Neuronal stem cell (in vitro differentiated cells): ENCODE results near the gene PKMYT1.

ENCODE experiments used
- DNase-seq: peaks from one replicate; pipeline ENCODE4 v3.0.0-alpha.2; 2013; ENCODE audit warnings: low spot score
- H2AFZ ChIP-seq: one replicate; pipeline ENCODE4 v1.6.1; 2013; ENCODE audit warnings: mild to moderate bottlenecking, low read length, inconsistent platforms
- H2AK5ac ChIP-seq: 2 replicates; pipeline ENCODE4 v1.6.1; 2013; ENCODE audit warnings: low read depth, mild to moderate bottlenecking, inconsistent platforms, low read length, moderate library complexity, mixed read lengths
- H2BK120ac ChIP-seq: 2 replicates; pipeline ENCODE4 v1.6.1; 2013; ENCODE audit warnings: low read depth, mild to moderate bottlenecking, inconsistent platforms, low read length, moderate library complexity, mixed read lengths
- H2BK12ac ChIP-seq: one replicate; pipeline ENCODE4 v1.6.1; 2013; ENCODE audit warnings: low read length, inconsistent platforms
- H2BK15ac ChIP-seq: 2 replicates; pipeline ENCODE4 v1.6.1; 2013; ENCODE audit warnings: mild to moderate bottlenecking, low read length, inconsistent platforms, mixed read lengths
- H2BK5ac ChIP-seq: one replicate; pipeline ENCODE4 v1.6.1; 2013; ENCODE audit warnings: inconsistent platforms, mild to moderate bottlenecking, low read length, moderate library complexity
- H3K14ac ChIP-seq: one replicate; pipeline ENCODE4 v1.6.1; 2013; ENCODE audit warnings: low read length, inconsistent platforms
- H3K18ac ChIP-seq: 2 replicates; pipeline ENCODE4 v1.6.1; 2013; ENCODE audit warnings: low read length, inconsistent platforms
- H3K23ac ChIP-seq: 2 replicates; pipeline ENCODE4 v1.6.1; 2013; ENCODE audit warnings: low read depth, mild to moderate bottlenecking, mixed read lengths, low read length, inconsistent platforms; ENCODE audit not compliant: poor library complexity
- H3K27ac ChIP-seq: replicated peaks from 3 replicates; pipeline ENCODE4 v1.5.1; 2013; ENCODE audit warnings: low read length, inconsistent platforms
- H3K27me3 ChIP-seq, 3 experiments: 2 replicates each; pipeline ENCODE4 v1.6.1; 2013; ENCODE audit warnings: low read length in 3 of 3, mild to moderate bottlenecking in 2 of 3, inconsistent platforms in 1 of 3, low read depth in 1 of 3, mixed read lengths in 1 of 3, moderate library complexity in 1 of 3; ENCODE audit not compliant: control insufficient read depth in 3 of 3, insufficient read depth in 3 of 3
- H3K36me3 ChIP-seq, 2 donors: replicated peaks in 1 of 2; 2 replicates each; pipeline ENCODE4 v1.6.1; 2013; ENCODE audit warnings: low read length in 2 of 2; ENCODE audit not compliant: control insufficient read depth in 2 of 2, insufficient read depth in 2 of 2
- H3K4ac ChIP-seq: 2 replicates; pipeline ENCODE4 v1.6.1; 2013; ENCODE audit warnings: inconsistent platforms, mild to moderate bottlenecking, low read length, moderate library complexity
- H3K4me1 ChIP-seq, 2 donors: 1 replicate in 1 of 2; 2 replicates in 1 of 2; pipeline ENCODE4 v1.6.1; 2013; ENCODE audit warnings: low read length in 2 of 2, low read depth in 1 of 2; ENCODE audit not compliant: control insufficient read depth in 2 of 2, insufficient read depth in 1 of 2
- H3K4me2 ChIP-seq: one replicate; pipeline ENCODE4 v1.6.1; 2013; ENCODE audit warnings: mild to moderate bottlenecking, low read length, inconsistent platforms; ENCODE audit not compliant: insufficient read depth, poor library complexity, severe bottlenecking
- H3K4me3 ChIP-seq, 2 donors: 2 replicates each; pipeline ENCODE4 v1.5.1; 2013; ENCODE audit warnings: low read length in 2 of 2, mild to moderate bottlenecking in 2 of 2, inconsistent platforms in 1 of 2, moderate library complexity in 1 of 2
- H3K79me1 ChIP-seq: one replicate; pipeline ENCODE4 v1.6.1; 2013; ENCODE audit warnings: low read depth, mild to moderate bottlenecking, inconsistent platforms, low read length, moderate library complexity
- H3K9ac ChIP-seq: one replicate; pipeline ENCODE4 v1.6.1; 2013; ENCODE audit warnings: mild to moderate bottlenecking, low read depth, low read length, inconsistent platforms; ENCODE audit not compliant: poor library complexity
- H3K9me3 ChIP-seq, 2 donors: replicated peaks in 1 of 2; 2 replicates each; pipeline versions ENCODE3 to v1.6.1; 2013; ENCODE audit warnings: low read length in 2 of 2, mild to moderate bottlenecking in 2 of 2, inconsistent platforms in 1 of 2, low read depth in 1 of 2, mixed read lengths in 1 of 2, moderate library complexity in 1 of 2; ENCODE audit not compliant: control insufficient read depth in 2 of 2, insufficient read depth in 1 of 2
- H4K8ac ChIP-seq: one replicate; pipeline ENCODE4 v1.6.1; 2013; ENCODE audit warnings: low read depth, mild to moderate bottlenecking, inconsistent platforms, low read length, moderate library complexity
- H4K91ac ChIP-seq: one replicate; pipeline ENCODE4 v1.6.1; 2013; ENCODE audit warnings: low read length, low read depth, mild to moderate bottlenecking, inconsistent platforms; ENCODE audit not compliant: poor library complexity
- whole genome bisulfite sequencing, 2 donors: extraction: QIAGEN DNeasy Blood & Tissue Kit; methylation state at CpG; one replicate each; pipeline ENCODE4 v1.1.7; 2013; ENCODE audit warnings: missing lambda C conversion rate in 2 of 2, mixed read lengths in 1 of 2; ENCODE audit not compliant: insufficient read length in 2 of 2, insufficient replicate concordance in 1 of 2; ENCODE audit errors: extremely low coverage in 2 of 2; 5-methylcytosine and 5-hydroxymethylcytosine counted together

The PKMYT1 gene

DNA sequence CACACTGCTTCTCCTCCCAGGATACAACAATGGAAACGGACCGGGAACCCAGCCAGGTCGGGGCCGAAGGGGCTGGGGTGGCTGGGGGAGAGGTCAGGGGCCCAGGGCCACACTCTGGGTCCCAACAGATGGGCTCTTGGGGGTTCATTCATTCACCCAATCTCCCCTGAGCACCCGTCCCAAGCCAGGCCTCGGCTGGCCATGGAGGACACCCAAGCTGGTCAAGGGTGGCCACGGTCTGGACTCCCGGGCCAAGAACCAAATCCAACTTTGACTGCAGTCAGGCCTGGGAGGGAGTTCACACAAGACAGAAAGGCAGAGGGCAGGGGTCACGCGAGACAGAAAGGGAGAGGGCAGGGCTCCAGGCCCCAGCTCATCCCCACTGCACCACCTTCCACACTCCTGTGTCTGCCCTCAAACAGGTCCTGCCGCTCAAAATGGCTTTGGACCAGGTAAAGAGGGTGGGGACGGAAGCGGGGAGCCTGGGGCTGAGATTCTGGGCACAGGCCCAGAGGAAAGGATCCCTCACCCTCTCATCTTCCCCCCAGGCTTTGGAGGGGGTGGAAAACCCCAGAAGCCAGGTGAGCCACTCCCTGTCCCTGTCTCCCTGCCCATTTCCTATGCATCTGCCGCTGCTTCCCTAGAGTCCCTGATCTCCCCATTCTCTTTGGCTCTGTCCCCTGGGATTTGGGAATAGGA is 12.3 kb upstream of the PKMYT1 start:
- Histone ChIP-seq H2BK12ac (peak overlapping the region; percentile 10), H3K14ac (no peak overlapping the region), H3K4me3 (peak overlapping the region in 1 of 2 donors; percentile 17), H2AK5ac (no peak overlapping the region), H3K27me3 (peaks cover 0 to 79% (median 0%) of the 10 kb centered on the region in 3 experiments), H2BK120ac (no peak overlapping the region), H3K18ac (peak overlapping the region; percentile 64), H3K23ac (no peak overlapping the region), H4K8ac (no peak overlapping the region), H3K4me1 (peaks cover 0 to 4% of the 10 kb centered on the region in 2 donors), H3K79me1 (no peaks in the 10 kb centered on the region), H3K4me2 (no peak overlapping the region), H3K9ac (no peak overlapping the region), H3K9me3 (no peaks in the 10 kb centered on the region), H2BK15ac (no peak overlapping the region), H2AFZ (no peak overlapping the region), H3K27ac (no peak overlapping the region), H4K91ac (no peak overlapping the region), H3K36me3 (no peaks in the 10 kb centered on the region), H3K4ac (no peak overlapping the region), H2BK5ac (peak overlapping the region; percentile 24)
- DNase-seq = no peak
- WGBS, 2 donors = no CpG with 5 or more reads among the region's 14 CpGs

DNA sequence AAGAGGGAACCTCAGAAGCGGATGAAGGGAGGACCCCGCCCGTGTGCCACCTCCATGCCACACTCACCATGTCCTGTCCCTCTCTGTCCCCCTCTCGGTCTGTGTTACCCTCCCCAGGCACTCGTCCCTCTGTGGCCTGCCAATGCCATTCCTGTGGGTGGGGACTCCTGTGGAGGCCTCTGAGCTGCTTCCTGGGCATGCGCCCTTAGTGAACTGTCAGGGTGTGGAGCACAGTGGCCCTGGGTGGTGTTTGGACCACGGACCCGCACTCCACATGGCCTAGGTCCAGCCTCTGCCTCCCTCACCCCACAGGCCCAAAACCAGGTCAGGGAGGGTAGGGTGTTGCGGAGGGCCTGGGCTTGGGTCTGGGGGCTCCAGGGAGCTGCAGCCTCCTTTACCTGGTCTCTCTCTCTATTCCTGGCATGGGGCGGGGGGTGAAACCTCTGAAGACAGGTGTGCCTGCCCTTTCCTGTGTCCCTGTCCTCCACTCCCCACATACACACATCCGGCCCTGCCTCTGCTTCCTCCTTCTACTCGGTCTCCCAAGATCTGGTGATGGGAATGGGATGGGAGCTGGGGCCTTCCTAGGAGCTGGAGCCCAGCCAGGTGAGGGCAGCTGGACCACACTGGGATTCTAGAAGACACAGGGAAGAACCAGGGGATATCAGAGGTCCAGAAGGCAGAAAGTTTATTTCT is 11.5 kb upstream of the PKMYT1 start:
- H3K18ac ChIP-seq = peak overlapping the region; percentile 38
- no peak overlapping the region for H3K4me3 ChIP-seq
- H3K27me3 ChIP-seq = peaks cover 0 to 79% (median 0%) of the 10 kb centered on the region in 3 experiments
- no peak overlapping the region for H2BK120ac ChIP-seq
- H3K23ac ChIP-seq = peak overlapping the region; percentile 55
- no peak for DNase-seq
- H3K4ac ChIP-seq = no peak overlapping the region
- no peak overlapping the region for H3K4me2 ChIP-seq
- H3K9ac ChIP-seq = no peak overlapping the region
- no peaks in the 10 kb centered on the region for H3K79me1 ChIP-seq
- H2BK15ac ChIP-seq = peak overlapping the region; percentile 26
- no peaks in the 10 kb centered on the region for H3K9me3 ChIP-seq
- H2BK12ac ChIP-seq = peak overlapping the region; percentile 46
- no peak overlapping the region for H3K27ac ChIP-seq
- peak overlapping the region; percentile 35 for H2AK5ac ChIP-seq
- H2AFZ ChIP-seq = no peak overlapping the region
- WGBS, 2 donors = no CpG with 5 or more reads among the region's 12 CpGs
- no peak overlapping the region for H3K14ac ChIP-seq
- H3K4me1 ChIP-seq = peaks cover 0 to 4% of the 10 kb centered on the region in 2 donors
- no peak overlapping the region for H2BK5ac ChIP-seq
- H4K8ac ChIP-seq = no peak overlapping the region
- H3K36me3 ChIP-seq = no peaks in the 10 kb centered on the region
- H4K91ac ChIP-seq = no peak overlapping the region

DNA sequence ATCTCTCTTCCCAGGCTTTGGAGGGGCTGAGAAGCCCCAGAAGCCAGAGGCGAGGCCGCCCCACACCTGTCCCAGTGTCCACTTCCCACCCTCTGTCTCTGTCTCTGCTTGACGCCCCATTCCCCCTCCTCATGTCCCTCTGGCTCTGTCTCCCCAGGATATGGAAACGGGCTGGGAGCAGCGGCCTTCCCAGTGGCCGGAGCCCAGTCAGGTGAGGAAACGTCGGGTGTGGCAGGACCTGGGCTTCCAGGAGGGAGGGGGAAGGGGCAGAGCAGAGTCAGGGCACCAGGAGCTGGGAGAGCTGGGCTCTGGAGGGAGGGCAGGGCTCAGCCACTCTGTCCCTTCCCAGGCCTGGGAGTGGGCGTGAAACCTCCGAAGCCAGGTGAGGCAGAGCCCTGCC is 10.6 kb upstream of the PKMYT1 start:
- H3K36me3 ChIP-seq = no peaks in the 10 kb centered on the region
- no peak overlapping the region for H3K4me3 ChIP-seq
- H3K4me1 ChIP-seq = peaks cover 0 to 4% of the 10 kb centered on the region in 2 donors
- peaks cover 0 to 79% (median 0%) of the 10 kb centered on the region in 3 experiments for H3K27me3 ChIP-seq
- WGBS, 2 donors = no CpG with 5 or more reads among the region's 10 CpGs
- no peak overlapping the region for H3K9ac ChIP-seq
- no peak for DNase-seq
- H3K14ac ChIP-seq = peak overlapping the region; percentile 38
- peak overlapping the region; percentile 35 for H2AK5ac ChIP-seq
- no peak overlapping the region for H3K27ac ChIP-seq
- H3K9me3 ChIP-seq = no peaks in the 10 kb centered on the region
- H3K4ac ChIP-seq = no peak overlapping the region
- H2BK120ac ChIP-seq = no peak overlapping the region
- H2BK15ac ChIP-seq = peak overlapping the region; percentile 5
- no peak overlapping the region for H2AFZ ChIP-seq
- H2BK5ac ChIP-seq = no peak overlapping the region
- H3K18ac ChIP-seq = no peak overlapping the region
- H3K4me2 ChIP-seq = no peak overlapping the region
- H3K23ac ChIP-seq = no peak overlapping the region
- H4K91ac ChIP-seq = no peak overlapping the region
- H2BK12ac ChIP-seq = peak overlapping the region; percentile 58
- no peaks in the 10 kb centered on the region for H3K79me1 ChIP-seq
- no peak overlapping the region for H4K8ac ChIP-seq

DNA sequence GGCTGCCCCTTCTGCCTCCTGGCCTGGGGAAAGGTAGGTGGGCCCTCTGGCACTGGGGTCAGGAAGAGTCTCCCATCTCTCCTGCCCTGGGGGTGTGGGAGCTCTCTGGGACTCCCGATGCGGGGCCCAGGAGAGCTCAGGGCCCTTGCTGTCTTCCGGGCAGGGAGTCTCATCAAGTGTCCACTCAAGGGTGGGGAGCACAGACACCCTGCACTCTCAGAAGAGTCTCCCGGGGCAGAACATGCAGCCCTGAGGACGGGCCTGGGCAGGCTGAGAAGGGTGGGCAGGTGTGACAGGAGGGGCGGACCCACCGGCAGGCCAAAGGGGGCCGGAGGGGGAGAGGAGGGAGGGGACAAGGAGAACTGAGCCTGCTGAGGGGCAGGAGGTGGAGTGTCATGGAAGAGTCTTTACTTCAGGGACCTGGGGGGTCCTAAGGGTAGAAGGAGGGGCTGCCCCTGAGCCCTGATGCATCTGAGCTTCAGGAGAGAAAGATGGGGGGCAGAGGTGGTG is 8.4 kb upstream of the PKMYT1 start:
- no peak overlapping the region for H2BK5ac ChIP-seq
- H2AK5ac ChIP-seq = peak overlapping the region; percentile 53
- H2AFZ ChIP-seq = no peak overlapping the region
- no peaks in the 10 kb centered on the region for H3K79me1 ChIP-seq
- no peak overlapping the region for H3K23ac ChIP-seq
- H3K18ac ChIP-seq = no peak overlapping the region
- no peak overlapping the region for H3K4me2 ChIP-seq
- H2BK120ac ChIP-seq = no peak overlapping the region
- no peak overlapping the region for H4K91ac ChIP-seq
- H3K4me1 ChIP-seq = peaks cover 0 to 6% of the 10 kb centered on the region in 2 donors
- H4K8ac ChIP-seq = no peak overlapping the region
- H3K4me3 ChIP-seq = no peak overlapping the region
- H3K4ac ChIP-seq = no peak overlapping the region
- no peak overlapping the region for H2BK12ac ChIP-seq
- H3K9me3 ChIP-seq = no peaks in the 10 kb centered on the region
- no peak overlapping the region for H3K14ac ChIP-seq
- no peak for DNase-seq
- H3K36me3 ChIP-seq = no peaks in the 10 kb centered on the region
- H2BK15ac ChIP-seq = no peak overlapping the region
- H3K9ac ChIP-seq = no peak overlapping the region
- no peak overlapping the region for H3K27ac ChIP-seq
- WGBS, 2 donors = no CpG with 5 or more reads among the region's 8 CpGs
- H3K27me3 ChIP-seq = peaks cover 0 to 81% (median 0%) of the 10 kb centered on the region in 3 experiments
